ENCODE data around the gene TSPAN4. TPM values are rescaled to one million over a fixed set of nuclear protein-coding genes. Genes with fewer than 3 reads are reported as not detected.

The TSPAN4 gene
- total and polyA plus RNA-seq, 9 of the 15 experiments (the other 6 are each of a cell fraction or from before 2014, with no cell fraction given), result 0.07 to 31.0 (median 15.7) TPM

- no peaks in the 10 kb centered on the region for H3K27me3 ChIP-seq (ENCODE audit: control insufficient read depth in 2 of 2, insufficient read depth in 2 of 2, low read length in 2 of 2)
- FAIRE-seq (no peak), ATAC-seq (no peak), DNase-seq (ENCODE audit: extremely low read depth in 1 of 4, low spot score in 3 of 4) (no peak)
- intact Hi-C loops (cut with micrococcal nuclease) (loop anchor here (10.0 kb wide), 1 partner anchor 69 kb away; the partner anchor contains the start of genes POLR2L and TSPAN4), in situ Hi-C loops (cut with MboI) (no loop called here)
- H3K9ac ChIP-seq (ENCODE audit: insufficient read depth in 1 of 2, low read depth in 2 of 2, low read length in 2 of 2), result peak overlapping the region in 1 of 2 experiments; percentile 75; a peak in 3 of 4 replicates
- H3K4me1 ChIP-seq (replicated peaks in 1 of 2; ENCODE audit: control insufficient read depth in 2 of 2, insufficient read depth in 2 of 2, low read length in 2 of 2), result peaks cover 25 to 47% of the 10 kb centered on the region in 2 experiments
- 63% methylated on average over 5 of the region's 5 CpGs for WGBS (ENCODE audit: insufficient coverage, low coverage, missing lambda C conversion rate)
- H3K4me2 ChIP-seq (ENCODE audit: insufficient read depth, low read length), result peak overlapping the region; percentile 28; the same call in 1 of the 2 replicates
- ChIA-PET CTCF (ENCODE audit: low intra/inter-chr PET ratio) (no interaction called here), POLR2A (no interaction called here)
- no peak overlapping the region for H3K4me3 ChIP-seq
- no peak for TF ChIP-seq CTBP1 (IDR thresholded peaks at IDR 0.05; ENCODE audit: borderline replicate concordance)
- TF ChIP-seq ZNF3 (CRISPR knock-in tag; IDR thresholded peaks at IDR 0.05), result no peak
- no peak for TF ChIP-seq POLR2H (tag; IDR thresholded peaks at IDR 0.05; ENCODE audit: low read depth)
- peak overlapping the region; percentile 67 for H2AFZ ChIP-seq (ENCODE audit: low read depth, low read length)
- no peaks in the 10 kb centered on the region for H3K9me1 ChIP-seq (ENCODE audit: control insufficient read depth, insufficient read depth, low read length)
- no peaks in the 10 kb centered on the region for H4K20me1 ChIP-seq (replicated peaks; ENCODE audit: control insufficient read depth, insufficient read depth, low read length)
- BruUV-seq (replicated peaks), result no TSS peak
- peaks cover 14% of the 10 kb centered on the region for H3K79me2 ChIP-seq (ENCODE audit: control insufficient read depth, insufficient read depth, low read length)
- no peaks in the 10 kb centered on the region for H3K9me3 ChIP-seq (replicated peaks; ENCODE audit: control insufficient read depth, insufficient read depth, low read depth, low read length)
- peaks cover 4% of the 10 kb centered on the region; the same call in 2 of the 3 replicates for H3K36me3 ChIP-seq (ENCODE audit: control insufficient read depth, insufficient read depth, low read length)
- no peak overlapping the region for H3K27ac ChIP-seq (ENCODE audit: extremely low read depth, low read depth, low read length)
Observed at GRCh38 chr11:914204-914603, 71.6 kb downstream of the TSPAN4 start.

GRCh38 chr11:914747-915501 is 72.3 kb downstream of the TSPAN4 start:
- Histone ChIP-seq H3K9me1 (ENCODE audit: control insufficient read depth, insufficient read depth, low read length) (no peaks in the 10 kb centered on the region), H4K20me1 (replicated peaks; ENCODE audit: control insufficient read depth, insufficient read depth, low read length) (no peaks in the 10 kb centered on the region), H3K4me2 (ENCODE audit: insufficient read depth, low read length) (peak overlapping the region; percentile 28; the same call in 1 of the 2 replicates), H3K9ac (ENCODE audit: insufficient read depth in 1 of 2, low read depth in 2 of 2, low read length in 2 of 2) (peak overlapping the region; percentile 20 to 75; a peak in 3 of 4 replicates), H3K9me3 (replicated peaks; ENCODE audit: control insufficient read depth, insufficient read depth, low read depth, low read length) (no peaks in the 10 kb centered on the region), H3K27ac (ENCODE audit: extremely low read depth, low read depth, low read length) (peak overlapping the region; percentile 46; the same call in 1 of the 3 replicates), H3K36me3 (ENCODE audit: control insufficient read depth, insufficient read depth, low read length) (no peaks in the 10 kb centered on the region), H3K79me2 (ENCODE audit: control insufficient read depth, insufficient read depth, low read length) (peaks cover 7% of the 10 kb centered on the region), H3K4me3 (no peak overlapping the region), H3K27me3 (ENCODE audit: control insufficient read depth in 2 of 2, insufficient read depth in 2 of 2, low read length in 2 of 2) (no peaks in the 10 kb centered on the region), H3K4me1 (replicated peaks in 1 of 2; ENCODE audit: control insufficient read depth in 2 of 2, insufficient read depth in 2 of 2, low read length in 2 of 2) (peaks cover 21 to 40% of the 10 kb centered on the region in 2 experiments), H2AFZ (ENCODE audit: low read depth, low read length) (peak overlapping the region; percentile 67)
- CTCF ChIA-PET (ENCODE audit: low intra/inter-chr PET ratio), result no interaction called here
- no peak for FAIRE-seq
- POLR2A ChIA-PET, result interaction anchor here (0.6 to 1.0 kb wide), 2 partner anchors 23 to 247 kb away, joined by 3 to 5 read pairs; no protein-coding TSS in a partner anchor
- no TSS peak for BruUV-seq (replicated peaks)
- WGBS (ENCODE audit: insufficient coverage, low coverage, missing lambda C conversion rate), result 52% methylated on average over 20 of the region's 21 CpGs
- no peak; the same call in 2 of the 3 replicates for ATAC-seq
- intact Hi-C loops (cut with micrococcal nuclease) (loop anchor here (10.0 kb wide), 1 partner anchor 70 kb away; the partner anchor contains the start of genes POLR2L and TSPAN4), in situ Hi-C loops (cut with MboI) (no loop called here)
- peak in 1 of 4 experiments; percentile 52 for DNase-seq (ENCODE audit: extremely low read depth in 1 of 4, low spot score in 3 of 4)
- no peak for TF ChIP-seq ZNF324 (CRISPR knock-in tag; IDR thresholded peaks at IDR 0.05)
- TF ChIP-seq HMGN3 (IDR thresholded peaks at IDR 0.05; ENCODE audit: borderline replicate concordance, extremely low read depth, insufficient read length, low read depth, low read length), result no peak
- TF ChIP-seq, protein P1, sequence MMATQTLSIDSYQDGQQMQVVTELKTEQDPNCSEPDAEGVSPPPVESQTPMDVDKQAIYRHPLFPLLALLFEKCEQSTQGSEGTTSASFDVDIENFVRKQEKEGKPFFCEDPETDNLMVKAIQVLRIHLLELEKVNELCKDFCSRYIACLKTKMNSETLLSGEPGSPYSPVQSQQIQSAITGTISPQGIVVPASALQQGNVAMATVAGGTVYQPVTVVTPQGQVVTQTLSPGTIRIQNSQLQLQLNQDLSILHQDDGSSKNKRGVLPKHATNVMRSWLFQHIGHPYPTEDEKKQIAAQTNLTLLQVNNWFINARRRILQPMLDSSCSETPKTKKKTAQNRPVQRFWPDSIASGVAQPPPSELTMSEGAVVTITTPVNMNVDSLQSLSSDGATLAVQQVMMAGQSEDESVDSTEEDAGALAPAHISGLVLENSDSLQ (IDR thresholded peaks at IDR 0.05), result peak; percentile 52
- peak; percentile 10; the same call in 1 of the 2 replicates for TF ChIP-seq MYC (IDR thresholded peaks at IDR 0.05; ENCODE audit: low read depth, low read length)
- no peak for TF ChIP-seq MYC (CRISPR knock-in tag; IDR thresholded peaks at IDR 0.05; ENCODE audit: borderline replicate concordance, low read depth)
- peak; percentile 20 for TF ChIP-seq RBBP5 (IDR thresholded peaks at IDR 0.05; ENCODE audit: borderline replicate concordance, insufficient read depth, low read length, poor library complexity, severe bottlenecking)
- no peak for TF ChIP-seq ESRRB (CRISPR knock-in tag; IDR thresholded peaks at IDR 0.05; ENCODE audit: borderline replicate concordance)
- TF ChIP-seq, protein P2, sequence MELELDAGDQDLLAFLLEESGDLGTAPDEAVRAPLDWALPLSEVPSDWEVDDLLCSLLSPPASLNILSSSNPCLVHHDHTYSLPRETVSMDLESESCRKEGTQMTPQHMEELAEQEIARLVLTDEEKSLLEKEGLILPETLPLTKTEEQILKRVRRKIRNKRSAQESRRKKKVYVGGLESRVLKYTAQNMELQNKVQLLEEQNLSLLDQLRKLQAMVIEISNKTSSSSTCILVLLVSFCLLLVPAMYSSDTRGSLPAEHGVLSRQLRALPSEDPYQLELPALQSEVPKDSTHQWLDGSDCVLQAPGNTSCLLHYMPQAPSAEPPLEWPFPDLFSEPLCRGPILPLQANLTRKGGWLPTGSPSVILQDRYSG (tag; conservative IDR thresholded peaks at IDR 0.05; ENCODE audit: low read depth), result peak; percentile 86

All from K562 (cell line).